CD14-positive monocyte (primary cell): ENCODE measurements around the gene AKT1. TPM values are rescaled to one million over a fixed set of nuclear protein-coding genes. Genes with fewer than 3 reads are reported as not detected.

ENCODE experiments used
- DNase-seq, 3 donors: peaks; one replicate each; pipeline ENCODE4 v3.0.0-alpha.2; 2011 to 2022
- H2AFZ ChIP-seq: 2 replicates; pipeline ENCODE4 v1.6.0; 2012; ENCODE audit warnings: mild to moderate bottlenecking, low read depth, low read length, inconsistent platforms; ENCODE audit not compliant: insufficient read depth, poor library complexity, severe bottlenecking
- H3K27ac ChIP-seq, 2 donors: 1 replicate in 1 of 2; 2 replicates in 1 of 2; pipeline ENCODE4 v1.5.1; 2012 to 2013; ENCODE audit warnings: low read length in 2 of 2, control low read depth in 1 of 2, inconsistent platforms in 1 of 2, low read depth in 1 of 2, mild to moderate bottlenecking in 1 of 2
- H3K27me3 ChIP-seq, 2 donors: one replicate each; pipeline versions ENCODE4 v1.6.0 to v1.6.1; 2011 to 2013; ENCODE audit warnings: low read length in 2 of 2; ENCODE audit not compliant: control insufficient read depth in 2 of 2, insufficient read depth in 2 of 2
- H3K36me3 ChIP-seq, 2 donors: replicated peaks in 1 of 2; 1 replicate in 1 of 2; 2 replicates in 1 of 2; pipeline versions ENCODE4 v1.5.1 to v1.6.1; 2012 to 2013; ENCODE audit warnings: low read length in 2 of 2, control low read depth in 1 of 2, inconsistent platforms in 1 of 2, mild to moderate bottlenecking in 1 of 2; ENCODE audit not compliant: insufficient read depth in 2 of 2, control insufficient read depth in 1 of 2
- H3K4me1 ChIP-seq, 2 donors: 1 replicate in 1 of 2; 2 replicates in 1 of 2; pipeline versions ENCODE4 v1.5.1 to v1.6.1; 2012 to 2013; ENCODE audit warnings: low read length in 2 of 2, control low read depth in 1 of 2, inconsistent platforms in 1 of 2, mild to moderate bottlenecking in 1 of 2, moderate library complexity in 1 of 2; ENCODE audit not compliant: insufficient read depth in 2 of 2, control insufficient read depth in 1 of 2
- H3K4me2 ChIP-seq: replicated peaks from 2 replicates; pipeline ENCODE3; 2012; ENCODE audit warnings: low read length, moderate library complexity, mild to moderate bottlenecking; ENCODE audit not compliant: poor library complexity, severe bottlenecking; ENCODE audit errors: extremely low read depth
- H3K4me3 ChIP-seq, 3 experiments: fragments of 200-600 bp in 1 of 3; sonication (generic) in 1 of 3; replicated peaks in 1 of 3; 1 replicate in 2 of 3; 2 replicates in 1 of 3; pipeline ENCODE4 v1.5.1; 2011 to 2013; ENCODE audit warnings: low read length in 3 of 3, mild to moderate bottlenecking in 3 of 3, control low read depth in 2 of 3, low read depth in 2 of 3, inconsistent platforms in 1 of 3, moderate library complexity in 1 of 3
- H3K79me2 ChIP-seq: 2 replicates; pipeline ENCODE4 v1.6.0; 2012; ENCODE audit warnings: mild to moderate bottlenecking, control low read depth, inconsistent platforms, low read length, moderate library complexity; ENCODE audit not compliant: insufficient read depth
- H3K9ac ChIP-seq: 2 replicates; pipeline ENCODE4 v1.6.0; 2017; ENCODE audit warnings: low read length, mild to moderate bottlenecking; ENCODE audit not compliant: insufficient read depth, poor library complexity, severe bottlenecking
- H3K9me3 ChIP-seq, 2 donors: replicated peaks in 1 of 2; 1 replicate in 1 of 2; 2 replicates in 1 of 2; pipeline versions ENCODE4 v1.5.1 to v1.6.1; 2012 to 2013; ENCODE audit warnings: low read length in 2 of 2, control low read depth in 1 of 2; ENCODE audit not compliant: control insufficient read depth in 1 of 2, insufficient read depth in 1 of 2
- H4K20me1 ChIP-seq: 2 replicates; pipeline ENCODE4 v1.6.0; 2012; ENCODE audit warnings: mild to moderate bottlenecking, low read length, control low read depth, moderate library complexity; ENCODE audit not compliant: insufficient read depth
- H3K27ac Mint-ChIP-seq, 7 donors: one replicate each; pipeline ENCODE4 v1.8.0; 2020; ENCODE audit warnings: mild to moderate bottlenecking in 7 of 7, mixed read lengths in 7 of 7, moderate library complexity in 6 of 7, inconsistent platforms in 2 of 7
- H3K27me3 Mint-ChIP-seq, 3 donors: one replicate each; pipeline ENCODE4 v1.8.0; 2021 to 2022; ENCODE audit warnings: low read depth in 3 of 3, mild to moderate bottlenecking in 3 of 3, mixed read lengths in 3 of 3, moderate library complexity in 3 of 3, inconsistent platforms in 1 of 3
- H3K36me3 Mint-ChIP-seq, 2 donors: one replicate each; pipeline ENCODE4 v1.8.0; 2020; ENCODE audit warnings: mixed read lengths in 2 of 2, inconsistent platforms in 1 of 2, mild to moderate bottlenecking in 1 of 2
- H3K4me1 Mint-ChIP-seq: one replicate; pipeline ENCODE4 v1.8.0; 2020; ENCODE audit warnings: mild to moderate bottlenecking, mixed read lengths
- H3K4me3 Mint-ChIP-seq, 2 donors: one replicate each; pipeline ENCODE4 v1.8.0; 2020; ENCODE audit warnings: mild to moderate bottlenecking in 2 of 2, mixed read lengths in 2 of 2, moderate library complexity in 1 of 2
- H3K9me3 Mint-ChIP-seq, 7 donors: one replicate each; pipeline ENCODE4 v1.8.0; 2020 to 2022; ENCODE audit warnings: mixed read lengths in 7 of 7, mild to moderate bottlenecking in 6 of 7, moderate library complexity in 6 of 7, inconsistent platforms in 2 of 7
- WGBS: methylation state at CpG from one replicate; pipeline ENCODE4 v1.1.5; 2013; ENCODE audit warnings: missing lambda C conversion rate; ENCODE audit not compliant: insufficient coverage; 5-methylcytosine and 5-hydroxymethylcytosine counted together
- intact Hi-C, 2 donors: fragments of 100-400 bp; cut with micrococcal nuclease; formaldehyde crosslinking; loops; one replicate each; pipeline versions ENCODE4 v1.15.0 to v1.15.1; 2023
- polyA plus RNA-seq, 3 donors: library from polyadenylated mRNA; depleted of rRNA in 1 of 3; unstranded in 2 of 3; stranded (reverse) in 1 of 3; fragments of 300-500 nt in 2 of 3; fragments of >200 nt in 1 of 3; fragmentation: Illumina TruSeq in 2 of 3; gene quantifications; 1 replicate in 2 of 3; 2 replicates in 1 of 3; pipeline ENCODE4 v1.2.3, GENCODE V29; 2012 to 2021
- TF ChIP-seq, protein P1 (sequence below): fragments of 200-600 bp; IDR thresholded peaks from one replicate; pipeline ENCODE4 v1.8.0; 2022; ENCODE audit warnings: antibody characterized with exemption, mild to moderate bottlenecking

Gene AKT1
- polyA plus RNA-seq, 3 donors: 7.2 to 180 (median 26.4) TPM

- 88% methylated on average over 5 of the region's 6 CpGs for WGBS
- peaks cover 32% of the 10 kb centered on the region for H4K20me1 ChIP-seq
- DNase-seq: no peak
- Mint-ChIP-seq H3K9me3 (peaks cover 0 to 2% (median 0%) of the 10 kb centered on the region in 7 donors), H3K36me3 (peaks cover under 1 to 15% of the 10 kb centered on the region in 2 donors), H3K27ac (peak overlapping the region in 1 of 7 donors; percentile 31), H3K4me1 (peaks cover 46% of the 10 kb centered on the region), H3K27me3 (peaks cover 21 to 47% (median 24%) of the 10 kb centered on the region in 3 donors), H3K4me3 (peak overlapping the region; percentile 42 to 74)
- no peak overlapping the region for H3K4me3 ChIP-seq
- peaks cover 6% of the 10 kb centered on the region in 2 donors for H3K36me3 ChIP-seq
- H3K27me3 ChIP-seq: peaks cover 0 to 28% of the 10 kb centered on the region in 2 donors
- H3K4me2 ChIP-seq: no peak overlapping the region
- TF ChIP-seq, protein P1, sequence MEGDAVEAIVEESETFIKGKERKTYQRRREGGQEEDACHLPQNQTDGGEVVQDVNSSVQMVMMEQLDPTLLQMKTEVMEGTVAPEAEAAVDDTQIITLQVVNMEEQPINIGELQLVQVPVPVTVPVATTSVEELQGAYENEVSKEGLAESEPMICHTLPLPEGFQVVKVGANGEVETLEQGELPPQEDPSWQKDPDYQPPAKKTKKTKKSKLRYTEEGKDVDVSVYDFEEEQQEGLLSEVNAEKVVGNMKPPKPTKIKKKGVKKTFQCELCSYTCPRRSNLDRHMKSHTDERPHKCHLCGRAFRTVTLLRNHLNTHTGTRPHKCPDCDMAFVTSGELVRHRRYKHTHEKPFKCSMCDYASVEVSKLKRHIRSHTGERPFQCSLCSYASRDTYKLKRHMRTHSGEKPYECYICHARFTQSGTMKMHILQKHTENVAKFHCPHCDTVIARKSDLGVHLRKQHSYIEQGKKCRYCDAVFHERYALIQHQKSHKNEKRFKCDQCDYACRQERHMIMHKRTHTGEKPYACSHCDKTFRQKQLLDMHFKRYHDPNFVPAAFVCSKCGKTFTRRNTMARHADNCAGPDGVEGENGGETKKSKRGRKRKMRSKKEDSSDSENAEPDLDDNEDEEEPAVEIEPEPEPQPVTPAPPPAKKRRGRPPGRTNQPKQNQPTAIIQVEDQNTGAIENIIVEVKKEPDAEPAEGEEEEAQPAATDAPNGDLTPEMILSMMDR: no peak
- H3K4me1 ChIP-seq: peaks cover 38 to 52% of the 10 kb centered on the region in 2 donors
- H2AFZ ChIP-seq: no peak overlapping the region
- no peak overlapping the region for H3K27ac ChIP-seq
- peaks cover 34% of the 10 kb centered on the region for H3K79me2 ChIP-seq
- intact Hi-C loops: loop anchor here in 1 of 2 donors (5.0 to 10.0 kb wide), 2 partner anchors 74 to 188 kb away; partner anchors contain the start of genes ADSS1 and CLBA1
- no peaks in the 10 kb centered on the region for H3K9me3 ChIP-seq
- no peak overlapping the region for H3K9ac ChIP-seq
These were observed 1.1 kb upstream of the AKT1 start for GRCh38 chr14:104796687-104797081.

DNA sequence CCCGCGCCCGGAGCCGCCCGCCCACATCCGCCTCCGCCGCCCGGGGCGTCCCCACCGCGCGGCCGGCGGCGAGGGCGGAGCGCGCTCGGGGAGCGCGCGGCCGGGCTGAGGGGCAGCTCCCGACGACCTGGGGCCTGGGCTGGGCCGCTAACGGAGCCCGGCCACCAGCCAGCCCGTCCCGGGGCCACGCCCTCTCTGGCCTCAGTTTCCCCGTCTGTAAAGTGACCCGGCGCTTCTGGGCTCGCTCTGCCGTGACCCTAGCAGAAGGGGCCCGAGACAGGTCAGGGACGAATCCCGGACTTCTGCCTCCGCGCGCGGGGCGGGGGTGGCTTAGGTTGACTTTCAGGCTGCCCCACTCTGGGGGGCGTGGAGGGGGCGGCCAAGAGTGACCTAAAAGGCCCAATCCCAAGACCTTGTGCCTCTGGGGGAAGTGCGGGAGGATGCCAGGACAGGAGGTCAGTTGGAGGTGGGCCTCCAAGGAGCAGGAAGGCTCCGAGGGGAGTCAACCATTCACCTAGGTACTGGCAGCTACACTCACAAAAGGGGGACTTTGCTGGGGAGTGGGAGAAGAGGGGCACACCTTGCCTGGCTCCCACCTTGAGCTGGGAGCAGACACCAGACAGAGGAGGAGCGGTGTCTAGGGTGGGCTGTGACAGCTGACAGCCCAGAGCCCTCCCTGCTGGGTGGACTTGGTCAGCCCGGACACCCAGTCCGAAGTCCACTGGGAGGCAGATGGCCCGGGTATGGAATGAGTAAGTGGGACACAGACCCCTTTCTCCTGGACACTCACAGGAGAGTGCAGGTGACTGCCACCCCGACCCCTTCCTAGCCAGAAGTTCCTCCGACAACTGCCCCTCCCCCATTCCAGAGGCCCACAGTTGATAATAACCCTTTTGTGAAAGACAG, 486 bp upstream of the AKT1 start:
- Histone ChIP-seq H3K27me3 (peaks cover 0 to 24% of the 10 kb centered on the region in 2 donors), H3K27ac (peak overlapping the region; percentile 18 to 73), H3K9ac (peak overlapping the region; percentile 61), H4K20me1 (peaks cover 38% of the 10 kb centered on the region), H3K4me1 (peaks cover 32 to 45% of the 10 kb centered on the region in 2 donors), H3K4me3 (peak overlapping the region; percentile 39 to 77 (median 50)), H3K4me2 (peak overlapping the region; percentile 91), H2AFZ (peak overlapping the region; percentile 72), H3K79me2 (peaks cover 40% of the 10 kb centered on the region), H3K9me3 (no peaks in the 10 kb centered on the region), H3K36me3 (peaks cover 12 to 13% of the 10 kb centered on the region in 2 donors)
- peaks cover 0 to 2% (median 0%) of the 10 kb centered on the region in 7 donors for H3K9me3 Mint-ChIP-seq
- peaks cover 6 to 21% of the 10 kb centered on the region in 2 donors for H3K36me3 Mint-ChIP-seq
- H3K4me1 Mint-ChIP-seq: peaks cover 42% of the 10 kb centered on the region
- intact Hi-C loops: loop anchor here (2.0 to 10.0 kb wide), 3 partner anchors 31 to 189 kb away; partner anchors contain the start of genes ADSS1 (in 1 of the 2) and CLBA1 (in 1 of the 2)
- H3K27me3 Mint-ChIP-seq: peaks cover 19 to 42% (median 19%) of the 10 kb centered on the region in 3 donors
- 4% methylated on average over 48 of the region's 55 CpGs for WGBS
- peak overlapping the region in 5 of 7 donors; percentile 31 to 70 (median 46) for H3K27ac Mint-ChIP-seq
- TF ChIP-seq, protein P1: no peak
- H3K4me3 Mint-ChIP-seq: peak overlapping the region; percentile 74 to 79
- DNase-seq: peak in 2 of 3 donors; percentile 32 to 39
